ENCODE data around the gene IL18BP.

Gene IL18BP

GRCh38 chr11:71997594-71997993 lies 1.1 kb upstream of the IL18BP start:
- Histone ChIP-seq H3K4me3 (ENCODE audit: low read depth, low read length) (no peak overlapping the region), H3K27ac (no peak overlapping the region), H3K36me3 (replicated peaks) (peaks cover 37% of the 10 kb centered on the region), H3K27me3 (replicated peaks) (no peaks in the 10 kb centered on the region)
- in situ Hi-C loops (cut with HindIII; ENCODE audit: low pct_ligation_motif_present, low sequenced_read_pairs): no loop called here
- no peak for TF ChIP-seq CTCF (IDR thresholded peaks at IDR 0.05; ENCODE audit: low read depth, low read length, missing control alignments)
- no peak for DNase-seq

- Histone ChIP-seq H3K27me3 (replicated peaks) (no peaks in the 10 kb centered on the region), H3K27ac (no peak overlapping the region), H3K36me3 (replicated peaks) (peaks cover 42% of the 10 kb centered on the region), H3K4me3 (ENCODE audit: low read depth, low read length) (no peak overlapping the region)
- DNase-seq: no peak
- no peak for TF ChIP-seq CTCF (IDR thresholded peaks at IDR 0.05; ENCODE audit: low read depth, low read length, missing control alignments)
- in situ Hi-C loops (cut with HindIII; ENCODE audit: low pct_ligation_motif_present, low sequenced_read_pairs): no loop called here
Observed at GRCh38 chr11:71998061-71998460, 648 bp upstream of the IL18BP start.

GRCh38 chr11:71999362-71999761 lies 653 bp downstream of the IL18BP start:
- in situ Hi-C loops (cut with HindIII; ENCODE audit: low pct_ligation_motif_present, low sequenced_read_pairs): no loop called here
- no peak overlapping the region for H3K27ac ChIP-seq
- TF ChIP-seq CTCF (IDR thresholded peaks at IDR 0.05; ENCODE audit: low read depth, low read length, missing control alignments): no peak
- H3K27me3 ChIP-seq (replicated peaks): no peaks in the 10 kb centered on the region
- H3K36me3 ChIP-seq (replicated peaks): peaks cover 55% of the 10 kb centered on the region
- no peak for DNase-seq
- H3K4me3 ChIP-seq (ENCODE audit: low read depth, low read length): no peak overlapping the region

GRCh38 chr11:71999798-72000197 lies 1.1 kb downstream of the IL18BP start:
- H3K27ac ChIP-seq: no peak overlapping the region
- no peak for TF ChIP-seq CTCF (IDR thresholded peaks at IDR 0.05; ENCODE audit: low read depth, low read length, missing control alignments)
- no peak for DNase-seq
- peaks cover 57% of the 10 kb centered on the region for H3K36me3 ChIP-seq (replicated peaks)
- in situ Hi-C loops (cut with HindIII; ENCODE audit: low pct_ligation_motif_present, low sequenced_read_pairs): no loop called here
- no peak overlapping the region for H3K4me3 ChIP-seq (ENCODE audit: low read depth, low read length)
- H3K27me3 ChIP-seq (replicated peaks): no peaks in the 10 kb centered on the region

GRCh38 chr11:72000202-72000867 lies 1.6 kb downstream of the IL18BP start:
- DNase-seq: no peak
- no peak for TF ChIP-seq CTCF (IDR thresholded peaks at IDR 0.05; ENCODE audit: low read depth, low read length, missing control alignments)
- H3K4me3 ChIP-seq (ENCODE audit: low read depth, low read length): no peak overlapping the region
- no peaks in the 10 kb centered on the region for H3K27me3 ChIP-seq (replicated peaks)
- H3K36me3 ChIP-seq (replicated peaks): peaks cover 62% of the 10 kb centered on the region
- in situ Hi-C loops (cut with HindIII; ENCODE audit: low pct_ligation_motif_present, low sequenced_read_pairs): no loop called here
- H3K27ac ChIP-seq: no peak overlapping the region

- Histone ChIP-seq H3K4me3 (ENCODE audit: low read depth, low read length) (no peak overlapping the region), H3K27ac (no peak overlapping the region), H3K27me3 (replicated peaks) (no peaks in the 10 kb centered on the region), H3K36me3 (replicated peaks) (peaks cover 63% of the 10 kb centered on the region)
- in situ Hi-C loops (cut with HindIII; ENCODE audit: low pct_ligation_motif_present, low sequenced_read_pairs): no loop called here
- DNase-seq: no peak
- no peak for TF ChIP-seq CTCF (IDR thresholded peaks at IDR 0.05; ENCODE audit: low read depth, low read length, missing control alignments)
Observed at GRCh38 chr11:72001285-72001684, 2.6 kb downstream of the IL18BP start.

Measured in brain microvascular endothelial cell (primary cell).